GM10847 (cell line): Measurements from ENCODE around the gene PHLDA1.

Source experiments
- POLR2A ChIP-seq: IDR thresholded peaks from 2 replicates; pipeline ENCODE4 v1.6.1; 2011; ENCODE audit not compliant: insufficient read length; ENCODE audit errors: extremely low read depth

PHLDA1 gene

GRCh38 chr12:75986001-75986746, 45.4 kb downstream of the PHLDA1 start:
- TF ChIP-seq POLR2A, result no peak

DNA sequence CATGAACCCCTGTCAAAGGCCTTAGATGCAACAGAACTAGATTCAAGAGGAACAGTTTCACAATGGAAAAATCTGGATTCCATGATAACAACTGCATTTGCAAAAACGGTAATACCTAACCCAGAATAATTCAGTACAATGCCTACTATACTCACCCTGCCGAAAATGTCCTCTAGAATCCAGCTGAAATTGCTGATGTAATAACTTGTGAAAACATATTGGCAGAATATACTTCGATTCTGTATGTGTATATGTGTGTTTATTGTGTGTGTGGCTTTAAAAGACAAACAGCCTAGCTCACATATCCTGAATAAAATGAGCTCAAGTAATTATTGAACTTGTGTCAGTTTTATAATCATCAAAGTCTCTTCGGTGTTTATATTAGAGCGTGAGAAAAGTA, 46.0 kb downstream of the PHLDA1 start:
- TF ChIP-seq POLR2A, result no peak

- TF ChIP-seq POLR2A, result no peak
Measured at GRCh38 chr12:75984577-75985182, 46.9 kb downstream of the PHLDA1 start.

DNA sequence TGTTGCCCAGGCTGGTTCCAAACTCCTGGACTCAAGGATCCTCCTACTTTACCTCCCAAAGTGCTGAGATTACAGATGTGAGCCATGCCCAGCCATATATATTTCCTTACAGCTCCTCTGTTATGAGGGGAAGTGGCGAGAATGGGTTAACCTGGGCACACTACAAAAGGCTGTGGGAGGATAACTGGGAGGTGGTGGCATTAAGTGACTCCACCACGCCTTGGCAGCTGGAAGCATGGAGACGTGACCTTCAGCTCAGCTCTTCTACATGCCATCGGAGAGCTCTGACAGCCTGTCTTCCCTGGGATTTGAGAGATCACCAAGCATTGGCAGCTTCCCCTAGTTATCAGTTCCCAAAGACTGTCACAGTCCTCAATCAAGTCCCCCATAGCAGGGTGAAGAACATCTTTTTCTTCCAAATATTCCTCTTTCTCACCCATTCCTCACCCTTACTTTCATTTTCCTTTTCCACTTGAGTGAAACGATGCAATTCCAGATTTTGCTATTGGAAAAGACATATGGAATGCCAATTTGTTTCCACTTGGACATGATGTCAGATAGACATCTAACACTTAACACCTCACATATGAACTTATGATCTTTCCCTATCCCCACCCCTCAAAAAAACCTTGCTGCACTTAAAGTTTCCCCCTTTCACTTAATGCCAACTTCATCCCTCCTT, 48.5 kb downstream of the PHLDA1 start:
- TF ChIP-seq POLR2A, result no peak

GRCh38 chr12:75982169-75982564, 49.4 kb downstream of the PHLDA1 start:
- TF ChIP-seq POLR2A, result no peak

DNA sequence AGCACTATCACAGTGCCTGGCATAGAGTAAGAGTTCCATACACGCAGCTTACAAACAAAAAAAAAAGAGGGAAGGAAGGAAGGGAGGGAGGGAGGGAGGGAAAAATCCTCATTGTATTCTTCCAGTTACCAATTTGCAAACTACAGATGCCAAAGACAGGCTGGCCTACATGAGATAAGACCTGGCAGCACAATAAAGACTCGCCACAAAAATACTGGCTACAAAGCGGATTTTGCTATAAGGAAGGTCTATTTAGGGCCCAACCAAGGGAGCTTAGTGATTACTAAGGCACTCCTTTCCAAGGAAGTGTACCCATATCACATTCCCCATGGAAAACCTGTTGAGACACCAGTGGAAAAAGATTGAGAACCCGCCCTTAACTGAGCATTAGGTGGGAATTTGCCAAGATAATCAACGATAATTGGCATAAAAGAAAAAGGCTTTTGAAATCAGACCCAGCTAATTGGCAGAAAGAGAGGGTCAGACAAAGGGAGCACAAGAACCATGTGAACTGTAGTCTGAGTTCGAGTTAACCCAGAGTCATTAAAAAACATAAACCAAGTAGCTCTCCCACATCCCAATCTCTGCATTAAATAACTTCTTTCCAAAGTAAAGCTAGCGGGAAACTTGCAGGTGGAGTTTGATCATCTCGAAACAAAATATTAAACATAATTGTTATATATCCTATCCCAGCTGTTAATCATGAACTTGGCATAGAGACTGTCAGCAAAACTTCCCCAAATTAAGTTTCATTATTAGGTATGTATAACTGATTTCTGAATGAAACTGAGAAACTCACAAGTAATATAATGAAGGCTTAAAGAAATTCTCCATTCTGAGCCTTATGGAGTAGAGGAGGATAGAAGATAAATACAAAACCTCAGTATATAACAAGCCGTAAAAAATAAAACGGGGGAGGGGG, 50.1 kb downstream of the PHLDA1 start:
- no peak for TF ChIP-seq POLR2A

- no peak for TF ChIP-seq POLR2A
Measured at GRCh38 chr12:75979181-75979580, 52.4 kb downstream of the PHLDA1 start.

DNA sequence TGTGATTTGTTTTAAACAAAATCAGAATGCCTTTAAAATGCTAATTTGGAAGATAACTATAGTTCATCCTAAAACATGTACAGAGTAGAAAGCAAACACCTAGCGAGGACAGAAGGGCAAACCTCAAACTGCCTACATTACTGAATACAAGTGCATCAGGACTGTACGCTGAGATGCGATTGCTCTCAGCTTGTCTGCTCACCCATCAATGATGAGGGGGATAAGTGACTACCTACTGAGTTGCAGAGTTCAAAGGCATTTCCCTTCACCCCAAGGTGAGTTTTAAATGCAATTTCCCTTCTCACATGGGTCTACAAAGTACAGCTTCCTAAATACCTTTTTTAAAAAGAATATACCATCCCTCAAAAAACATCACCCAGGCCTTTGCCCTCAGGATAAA, 52.9 kb downstream of the PHLDA1 start:
- no peak for TF ChIP-seq POLR2A

- no peak for TF ChIP-seq POLR2A
Measured at GRCh38 chr12:75977952-75978671, 53.5 kb downstream of the PHLDA1 start.

DNA sequence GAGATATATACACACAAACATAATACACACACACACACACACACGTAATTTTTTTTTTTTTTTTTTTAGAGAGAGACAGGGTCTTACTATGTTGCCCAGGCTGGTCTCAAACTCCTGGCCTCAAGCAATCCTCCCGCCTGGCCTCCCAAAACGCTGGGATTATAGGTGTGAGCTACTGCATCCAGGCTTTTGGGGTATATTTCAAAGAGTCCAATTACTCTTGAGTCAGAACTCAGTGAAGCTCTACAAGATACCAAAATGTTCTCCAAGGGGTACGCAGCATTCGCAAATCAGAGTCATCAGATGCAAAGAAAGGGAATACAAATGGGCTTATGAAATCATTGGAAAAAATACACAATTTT, 54.0 kb downstream of the PHLDA1 start:
- TF ChIP-seq POLR2A, result no peak

DNA sequence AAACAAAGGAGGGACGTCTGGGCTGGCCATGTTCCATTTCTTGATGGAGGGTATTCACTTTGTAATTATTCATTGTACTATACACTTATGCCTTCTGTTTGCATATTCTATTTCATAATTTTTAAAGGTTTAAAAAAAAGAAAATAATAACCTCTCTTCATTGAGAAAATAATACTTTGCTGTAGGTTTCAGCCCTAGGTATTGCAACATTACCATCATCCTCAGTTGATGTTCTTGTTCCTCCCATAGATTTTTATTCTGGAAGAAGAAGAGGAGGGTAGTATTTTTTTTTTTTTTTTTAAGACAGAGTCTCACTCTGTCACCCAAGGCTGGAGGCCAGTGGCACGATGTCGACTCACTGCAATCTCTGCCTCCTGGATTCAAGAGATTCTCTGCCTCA, 54.7 kb downstream of the PHLDA1 start:
- no peak for TF ChIP-seq POLR2A

DNA sequence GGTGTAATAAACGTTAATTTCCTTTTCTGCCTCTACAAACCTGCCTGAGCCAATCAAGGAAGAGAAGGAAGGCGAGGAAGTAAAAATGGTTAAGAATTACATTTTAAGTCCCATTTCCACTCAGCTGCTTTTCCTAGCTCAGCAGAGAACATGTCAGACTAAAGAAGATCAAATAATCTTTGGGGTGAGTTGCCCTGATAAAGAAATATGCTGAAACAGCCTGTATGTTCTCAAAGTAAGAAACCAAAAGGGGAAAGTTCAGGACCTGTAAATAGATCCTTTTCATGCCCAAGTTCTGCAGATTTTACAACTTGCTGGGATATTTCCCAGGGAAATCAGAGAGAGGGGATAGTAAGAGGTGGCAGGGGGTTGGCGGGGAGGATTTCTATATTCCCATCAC, 55.5 kb downstream of the PHLDA1 start:
- no peak for TF ChIP-seq POLR2A

GRCh38 chr12:75975702-75976101, 55.9 kb downstream of the PHLDA1 start:
- TF ChIP-seq POLR2A, result no peak
